MM.1S (cell line): ENCODE data around the gene ZBTB38.
A peak's percentile ranks its signal among the peaks of the same experiment; 100 is the strongest.

ENCODE experiments used
- CTCF ChIP-seq: fragments of 300-600 bp; sonication (generic); IDR thresholded peaks from 2 replicates; pipeline ENCODE4 v1.5.1; 2016; ENCODE audit warnings: antibody characterized with exemption, low read length, mixed read lengths
- EZH2 ChIP-seq: fragments of 300-600 bp; sonication (generic); optimal IDR thresholded peaks from 2 replicates; pipeline ENCODE3; 2017; ENCODE audit warnings: low read depth, mild to moderate bottlenecking, antibody characterized with exemption, low read length, mixed read lengths
- EZH2phosphoT487 ChIP-seq: fragments of 300-600 bp; sonication (generic); IDR thresholded peaks from 2 replicates; pipeline ENCODE4 v1.6.1; 2018; ENCODE audit warnings: antibody characterized with exemption, low read length

- peak; percentile 16; the same call in 1 of the 2 replicates for TF ChIP-seq CTCF
- TF ChIP-seq EZH2: no peak
- TF ChIP-seq EZH2phosphoT487: no peak
Observed at GRCh38 chr3:141410408-141410807, 42.1 kb downstream of the ZBTB38 start.
